Skeletal muscle tissue (tissue), 4 donors: ENCODE results near the gene PDE4B. TPM values are rescaled to one million over a fixed set of nuclear protein-coding genes. Genes with fewer than 3 reads are reported as not detected.
A peak's percentile ranks its signal among the peaks of the same experiment; 100 is the strongest.

Source experiments
- H3K27ac ChIP-seq: one replicate; pipeline ENCODE4 v1.7.0; 2013; ENCODE audit warnings: mild to moderate bottlenecking, low read depth, low read length, inconsistent platforms
- H3K27me3 ChIP-seq, 3 donors: one replicate each; pipeline ENCODE4 v1.7.0; 2013; ENCODE audit warnings: low read length in 3 of 3; ENCODE audit not compliant: control insufficient read depth in 3 of 3, insufficient read depth in 3 of 3
- H3K36me3 ChIP-seq, 3 donors: one replicate each; pipeline ENCODE4 v1.7.0; 2013; ENCODE audit warnings: low read length in 3 of 3; ENCODE audit not compliant: control insufficient read depth in 3 of 3, insufficient read depth in 3 of 3
- H3K4me1 ChIP-seq, 3 donors: one replicate each; pipeline ENCODE4 v1.7.0; 2013; ENCODE audit warnings: low read length in 3 of 3, mild to moderate bottlenecking in 3 of 3; ENCODE audit not compliant: control insufficient read depth in 3 of 3, insufficient read depth in 3 of 3
- H3K4me3 ChIP-seq, 3 donors: one replicate each; pipeline ENCODE4 v1.7.0; 2013; ENCODE audit warnings: low read length in 3 of 3
- H3K9ac ChIP-seq, 3 donors: one replicate each; pipeline ENCODE4 v1.7.0; 2013; ENCODE audit warnings: low read length in 3 of 3, mild to moderate bottlenecking in 3 of 3, moderate library complexity in 2 of 3, low read depth in 1 of 3
- H3K9me3 ChIP-seq, 3 donors: one replicate each; pipeline ENCODE4 v1.7.0; 2013; ENCODE audit warnings: low read length in 3 of 3; ENCODE audit not compliant: control insufficient read depth in 3 of 3
- total RNA-seq: library from RNA; depleted of rRNA; stranded (reverse); fragments of >200 nt; gene quantifications from one replicate; pipeline ENCODE4 v1.2.3, GENCODE V29; 2014
- donor health status: Osteomylitis.

Gene PDE4B
- 26.6 TPM for total RNA-seq

DNA sequence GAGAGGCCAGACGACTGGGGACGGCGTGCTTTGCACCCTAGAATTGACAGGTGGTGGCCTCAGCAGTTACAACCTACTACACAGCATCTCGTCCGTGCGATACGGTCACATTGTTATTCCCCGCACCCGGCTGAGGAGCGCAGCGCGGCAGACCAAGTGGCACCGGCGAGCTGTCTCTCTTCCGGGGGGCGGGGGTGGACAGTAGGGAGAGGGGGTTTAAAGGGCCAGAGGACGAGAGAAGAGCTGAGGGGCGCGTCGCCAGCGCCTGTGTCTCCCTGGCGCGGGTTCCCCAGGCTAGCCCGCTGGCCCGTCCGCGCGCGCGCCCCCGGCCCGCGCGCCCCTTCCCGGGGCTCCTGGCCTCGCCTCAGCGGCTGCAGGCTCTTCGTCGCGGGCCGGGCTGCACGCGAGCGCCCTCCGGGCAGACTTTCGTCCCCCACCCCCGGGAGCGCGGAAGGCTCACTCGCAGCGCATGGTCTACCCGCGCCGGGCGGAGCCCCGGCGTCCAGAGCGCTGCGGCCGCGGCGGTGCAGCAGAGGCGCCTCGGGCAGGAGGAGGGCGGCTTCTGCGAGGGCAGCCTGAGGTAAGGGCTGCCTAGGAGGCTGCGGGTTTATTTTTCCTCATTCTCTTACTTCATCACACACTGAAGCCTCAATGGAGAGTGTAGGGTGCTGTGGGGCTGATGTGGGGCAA lies at the start of gene PDE4B:
Gene PDE4B, plus strand, starts transcription at position 227 of the 690 bp plus-strand sequence.
- Histone ChIP-seq H3K27ac (no peak within 1 kb of the TSS), H3K27me3 (peaks cover 11 to 30% (median 14%) of the 10 kb centered on the region in 3 donors), H3K9ac (no peak within 1 kb of the TSS), H3K4me3 (peak within 1 kb of the TSS; percentile 6 to 41 (median 10)), H3K4me1 (peaks cover 0 to 11% (median 3%) of the 10 kb centered on the region in 3 donors), H3K9me3 (peaks cover 0 to 13% (median 2%) of the 10 kb centered on the region in 3 donors), H3K36me3 (no peaks in the 10 kb centered on the region)

DNA sequence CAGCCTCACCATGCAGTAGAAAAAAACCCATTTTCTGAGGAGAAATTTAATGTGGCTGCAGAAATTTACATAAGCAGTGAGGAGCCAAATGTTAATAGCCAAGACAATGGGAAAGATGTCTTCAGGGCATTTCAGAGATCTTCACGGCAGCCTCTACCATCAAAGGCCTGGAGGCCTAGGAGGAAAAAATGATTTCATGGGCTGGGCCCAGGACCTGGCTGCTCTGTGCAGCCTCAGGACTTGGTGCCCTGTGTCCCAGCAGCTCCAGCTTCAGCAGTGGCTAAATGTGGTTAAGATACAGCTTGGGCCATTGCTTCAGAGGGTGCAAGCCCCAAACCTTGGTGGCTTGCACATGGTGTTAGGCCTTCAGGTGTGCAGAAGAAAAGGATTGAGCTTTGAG lies 48.0 kb upstream of the PDE4B start:
- H3K27me3 ChIP-seq: no peaks in the 10 kb centered on the region
- no peak overlapping the region for H3K4me3 ChIP-seq
- no peak overlapping the region for H3K9ac ChIP-seq
- no peaks in the 10 kb centered on the region for H3K4me1 ChIP-seq
- no peaks in the 10 kb centered on the region for H3K36me3 ChIP-seq
- H3K9me3 ChIP-seq: peaks cover 0 to 5% (median 0%) of the 10 kb centered on the region in 3 donors
- no peak overlapping the region for H3K27ac ChIP-seq

DNA sequence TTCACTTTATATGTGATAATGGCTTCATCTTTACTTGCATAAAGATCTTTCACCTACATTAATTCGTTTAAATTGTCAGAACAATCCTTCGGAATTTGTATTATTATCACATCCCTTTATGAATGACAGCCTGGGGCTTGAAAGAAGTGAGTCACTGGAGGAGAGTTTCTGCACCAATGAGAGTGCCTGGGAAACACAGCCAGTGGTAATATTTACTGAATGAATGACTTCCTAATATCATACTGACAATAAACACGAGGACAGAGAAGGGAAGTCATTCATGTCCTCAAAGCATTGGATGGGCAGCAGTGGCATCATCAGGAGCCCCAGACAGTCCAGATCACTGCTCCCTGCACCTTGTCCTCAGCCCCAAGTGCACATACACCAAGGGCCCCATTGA lies 40.7 kb upstream of the PDE4B start:
- Histone ChIP-seq H3K9ac (no peak overlapping the region), H3K36me3 (no peaks in the 10 kb centered on the region), H3K9me3 (no peaks in the 10 kb centered on the region), H3K4me3 (no peak overlapping the region), H3K27me3 (no peaks in the 10 kb centered on the region), H3K27ac (no peak overlapping the region), H3K4me1 (no peaks in the 10 kb centered on the region)

DNA sequence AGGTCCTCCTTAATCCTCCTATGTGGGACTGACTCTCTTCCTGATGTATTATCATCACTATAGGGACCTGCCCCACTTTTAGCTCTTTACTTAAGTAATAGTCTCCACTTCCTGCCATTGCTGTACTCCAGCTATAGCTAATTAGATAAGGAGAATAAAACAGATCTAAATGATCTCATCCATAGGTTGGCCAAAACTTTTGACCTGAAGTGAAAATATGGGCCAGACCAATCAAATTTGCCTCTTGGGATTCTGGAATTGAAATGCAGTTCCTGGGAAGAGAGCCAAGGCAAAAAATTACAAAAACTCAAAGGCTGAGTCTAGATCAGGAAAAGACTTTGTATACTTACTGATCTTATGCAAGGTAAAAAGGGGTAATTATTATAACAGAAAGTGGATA lies 36.1 kb upstream of the PDE4B start:
- no peaks in the 10 kb centered on the region for H3K27me3 ChIP-seq
- no peak overlapping the region for H3K27ac ChIP-seq
- no peaks in the 10 kb centered on the region for H3K4me1 ChIP-seq
- no peaks in the 10 kb centered on the region for H3K36me3 ChIP-seq
- H3K9ac ChIP-seq: no peak overlapping the region
- H3K4me3 ChIP-seq: no peak overlapping the region
- H3K9me3 ChIP-seq: no peaks in the 10 kb centered on the region

DNA sequence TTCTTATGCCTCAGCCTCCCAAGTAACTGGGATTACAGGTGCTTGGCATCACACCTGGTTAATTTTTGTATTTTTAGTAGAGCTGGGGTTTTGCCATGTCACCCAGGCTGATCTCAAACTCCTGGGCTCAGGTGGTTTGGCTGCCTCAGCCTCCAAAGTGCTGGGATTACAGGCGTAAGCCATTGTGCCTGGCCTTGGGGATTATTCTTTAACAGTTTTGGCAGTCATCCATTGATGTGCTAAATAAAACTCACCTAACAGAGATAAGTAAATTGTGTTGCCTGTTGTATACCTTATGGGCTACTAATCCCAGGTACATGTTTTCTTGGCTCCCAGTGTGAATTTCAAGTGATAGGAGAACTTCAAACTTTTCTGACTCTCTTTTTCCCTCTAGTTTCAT lies 35.2 kb upstream of the PDE4B start:
- Histone ChIP-seq H3K36me3 (no peaks in the 10 kb centered on the region), H3K27me3 (no peaks in the 10 kb centered on the region), H3K9ac (no peak overlapping the region)

DNA sequence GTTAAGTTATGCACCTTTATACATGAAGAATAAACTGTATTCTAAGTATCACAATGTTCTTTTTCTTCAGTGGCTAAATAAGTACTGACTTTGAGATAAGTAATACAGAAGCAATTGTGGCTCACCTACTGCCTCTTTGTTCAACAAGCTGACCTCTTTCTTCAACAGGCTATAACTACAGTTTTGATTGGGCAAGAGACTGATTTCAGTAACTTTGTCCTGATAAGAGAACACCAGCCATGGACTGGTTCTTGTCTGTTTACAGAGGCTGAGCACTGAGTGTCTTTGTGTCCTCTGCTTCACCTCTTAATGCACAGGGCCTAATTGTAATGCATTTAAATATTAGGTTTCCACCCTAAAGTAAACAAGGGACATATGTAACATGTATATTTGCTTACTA lies 34.6 kb upstream of the PDE4B start:
- Histone ChIP-seq H3K4me1 (no peaks in the 10 kb centered on the region), H3K36me3 (no peaks in the 10 kb centered on the region), H3K4me3 (no peak overlapping the region), H3K27me3 (no peaks in the 10 kb centered on the region), H3K9ac (no peak overlapping the region), H3K27ac (no peak overlapping the region), H3K9me3 (no peaks in the 10 kb centered on the region)

More for the DNA sequence above, 35.2 kb upstream of the PDE4B start:
- Histone ChIP-seq H3K9me3 (no peaks in the 10 kb centered on the region), H3K4me3 (no peak overlapping the region), H3K27ac (no peak overlapping the region), H3K4me1 (no peaks in the 10 kb centered on the region)

DNA sequence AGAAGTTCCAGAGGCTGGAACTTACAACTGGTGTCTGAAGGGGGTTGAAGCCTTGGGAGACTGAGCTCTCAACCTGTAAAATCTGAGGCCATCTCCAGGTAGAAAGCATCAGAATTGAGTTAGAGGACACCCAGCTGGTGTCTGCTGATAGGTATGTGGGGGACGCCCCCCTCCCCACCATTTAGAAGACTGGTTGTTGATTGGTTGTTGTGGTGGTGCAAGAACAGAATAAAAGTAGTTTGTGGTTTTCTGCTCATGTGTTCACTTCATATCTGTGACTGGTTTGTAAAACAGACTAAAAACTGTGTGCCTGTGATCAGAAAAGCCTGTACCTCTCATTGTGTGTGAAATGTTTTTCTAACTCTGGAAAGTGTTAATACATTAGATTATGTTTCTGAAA lies 33.2 kb upstream of the PDE4B start:
- no peaks in the 10 kb centered on the region for H3K9me3 ChIP-seq
- no peaks in the 10 kb centered on the region for H3K4me1 ChIP-seq
- H3K36me3 ChIP-seq: no peaks in the 10 kb centered on the region
- no peak overlapping the region for H3K9ac ChIP-seq
- no peaks in the 10 kb centered on the region for H3K27me3 ChIP-seq
- H3K4me3 ChIP-seq: no peak overlapping the region
- H3K27ac ChIP-seq: no peak overlapping the region

DNA sequence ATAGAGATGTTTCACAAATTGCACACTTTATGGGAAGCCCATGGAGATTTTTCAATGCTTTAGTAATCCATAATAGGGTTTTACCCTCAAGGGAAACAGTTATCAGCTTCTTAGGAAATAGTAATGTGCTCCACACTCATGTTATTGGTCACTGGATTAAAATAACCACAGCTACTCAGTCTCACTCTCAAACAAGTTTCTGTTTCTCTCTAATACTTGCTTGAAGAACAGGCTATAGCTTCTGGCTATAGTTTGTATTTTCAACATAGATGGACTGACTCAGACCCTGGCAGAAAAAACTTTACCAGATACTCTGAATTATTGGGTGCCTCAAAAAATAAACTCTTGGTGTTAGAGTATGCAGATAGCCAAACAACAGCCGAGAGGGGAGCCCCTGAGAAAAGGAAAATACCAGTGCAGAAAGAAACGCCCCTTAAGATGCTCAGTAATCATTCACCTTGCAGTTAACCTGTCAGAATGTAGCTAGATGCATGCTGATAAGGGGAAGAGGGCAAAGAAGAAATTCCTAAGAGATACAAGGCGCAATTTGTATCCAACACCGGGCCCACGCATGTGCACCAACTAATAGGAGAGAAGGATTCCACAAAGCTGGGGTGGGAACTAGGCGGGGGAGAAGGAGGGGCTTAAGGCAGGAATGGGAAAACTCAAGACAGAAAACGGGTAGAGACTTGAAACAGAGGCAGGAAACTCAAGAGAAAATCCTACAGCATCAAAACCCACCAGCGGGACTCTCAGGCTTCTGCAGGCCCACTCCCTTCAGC lies 30.4 kb upstream of the PDE4B start:
- Histone ChIP-seq H3K4me1 (no peaks in the 10 kb centered on the region), H3K27ac (no peak overlapping the region), H3K36me3 (no peaks in the 10 kb centered on the region), H3K9me3 (peaks cover 0 to 2% (median 0%) of the 10 kb centered on the region in 3 donors), H3K4me3 (no peak overlapping the region), H3K9ac (no peak overlapping the region), H3K27me3 (no peaks in the 10 kb centered on the region)

DNA sequence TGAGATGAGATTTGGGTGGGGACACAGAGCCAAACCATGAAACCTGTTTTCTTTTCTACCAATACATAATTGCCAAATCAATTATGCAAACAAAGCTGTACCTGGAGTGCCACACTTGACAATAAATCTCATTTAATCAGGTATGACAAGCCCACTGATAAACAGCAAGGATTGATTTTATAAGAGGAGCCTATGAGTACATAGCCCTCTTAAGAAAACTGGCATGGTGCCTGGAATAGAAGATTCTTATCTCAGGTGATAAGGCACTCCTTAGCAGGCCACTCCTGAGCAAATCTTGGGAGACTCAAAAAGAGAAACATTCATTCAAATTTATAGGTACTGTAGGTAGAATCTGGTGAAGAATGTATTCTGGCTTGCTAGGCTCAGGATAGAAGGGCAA lies 28.6 kb upstream of the PDE4B start:
- Histone ChIP-seq H3K9ac (no peak overlapping the region), H3K36me3 (no peaks in the 10 kb centered on the region), H3K4me3 (no peak overlapping the region), H3K4me1 (no peaks in the 10 kb centered on the region), H3K27me3 (no peaks in the 10 kb centered on the region), H3K9me3 (peaks cover 0 to 2% (median 0%) of the 10 kb centered on the region in 3 donors), H3K27ac (no peak overlapping the region)

DNA sequence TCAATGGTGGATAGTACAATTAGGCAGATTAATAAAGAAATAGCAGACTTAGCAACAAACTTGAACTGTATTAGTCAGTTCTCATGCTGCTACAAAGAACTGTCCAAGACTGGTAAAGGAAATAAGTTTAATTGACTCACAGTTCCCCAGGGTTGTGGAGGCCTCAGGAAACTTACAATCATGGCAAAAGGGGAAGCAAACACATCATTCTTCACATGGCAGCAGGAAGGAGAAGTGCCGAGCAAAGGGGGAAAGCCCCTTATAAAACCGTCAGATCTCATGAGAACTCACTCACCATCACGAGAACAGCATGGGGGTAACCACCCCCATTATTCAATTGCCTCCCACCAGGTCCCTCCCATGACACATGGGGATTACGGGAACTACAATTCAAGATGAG lies 27.1 kb upstream of the PDE4B start:
- H3K9me3 ChIP-seq: peaks cover 0 to 2% (median 0%) of the 10 kb centered on the region in 3 donors
- H3K36me3 ChIP-seq: no peaks in the 10 kb centered on the region
- H3K4me3 ChIP-seq: no peak overlapping the region
- H3K9ac ChIP-seq: no peak overlapping the region
- H3K4me1 ChIP-seq: no peaks in the 10 kb centered on the region
- H3K27me3 ChIP-seq: no peaks in the 10 kb centered on the region
- H3K27ac ChIP-seq: no peak overlapping the region
